NCI-H187 treated with DMSO at 0.1 percent for 48 hours (cell line): ENCODE data around the gene UMAD1.
"Not testable (repeated sequence)": the region's sequence is repeated elsewhere in the genome, so short reads cannot be mapped to it uniquely, and the experiment has no call there.

Experiments used
- DNase-seq: peaks from one replicate; lab custom pipeline; 2025; lab: John Stamatoyannopoulos, UW

Gene UMAD1

GRCh38 chr7:7798510-7798909, 158.0 kb downstream of the UMAD1 start:
- DNase-seq = no peak

- DNase-seq = no peak
Measured at GRCh38 chr7:7799138-7799537, 158.6 kb downstream of the UMAD1 start.

GRCh38 chr7:7802531-7802930, 162.0 kb downstream of the UMAD1 start:
- DNase-seq = no peak

GRCh38 chr7:7803715-7804178, 163.2 kb downstream of the UMAD1 start:
- no peak for DNase-seq

GRCh38 chr7:7804822-7805221, 164.3 kb downstream of the UMAD1 start:
- not testable (repeated sequence) for DNase-seq

GRCh38 chr7:7805511-7806153, 165.1 kb downstream of the UMAD1 start:
- DNase-seq = no peak

GRCh38 chr7:7808156-7808555, 167.6 kb downstream of the UMAD1 start:
- no peak for DNase-seq

- no peak for DNase-seq
Measured at GRCh38 chr7:7808626-7809025, 168.1 kb downstream of the UMAD1 start.

- no peak for DNase-seq
Measured at GRCh38 chr7:7810380-7810779, 169.8 kb downstream of the UMAD1 start.

- DNase-seq = no peak
Measured at GRCh38 chr7:7810826-7811225, 170.3 kb downstream of the UMAD1 start.

GRCh38 chr7:7812112-7812511, 171.6 kb downstream of the UMAD1 start:
- no peak for DNase-seq

- no peak for DNase-seq
Measured at GRCh38 chr7:7815395-7815794, 174.8 kb downstream of the UMAD1 start.

- no peak for DNase-seq
Measured at GRCh38 chr7:7816084-7816483, 175.5 kb downstream of the UMAD1 start.

- no peak for DNase-seq
Measured at GRCh38 chr7:7816816-7817536, 176.4 kb downstream of the UMAD1 start.

- DNase-seq = no peak
Measured at GRCh38 chr7:7817748-7818147, 177.2 kb downstream of the UMAD1 start.

GRCh38 chr7:7818179-7818578, 177.6 kb downstream of the UMAD1 start:
- not testable (repeated sequence) for DNase-seq

GRCh38 chr7:7819442-7820247, 179.1 kb downstream of the UMAD1 start:
- no peak for DNase-seq

GRCh38 chr7:7820409-7820808, 179.9 kb downstream of the UMAD1 start:
- no peak for DNase-seq

GRCh38 chr7:7820939-7821338, 180.4 kb downstream of the UMAD1 start:
- DNase-seq = no peak

GRCh38 chr7:7821517-7821916, 181.0 kb downstream of the UMAD1 start:
- peak; percentile 76 for DNase-seq

- DNase-seq = not testable (repeated sequence)
Measured at GRCh38 chr7:7825294-7825693, 184.7 kb downstream of the UMAD1 start.

- DNase-seq = no peak
Measured at GRCh38 chr7:7829667-7830066, 189.1 kb downstream of the UMAD1 start.
